ENCODE results near the gene IQCE.

The IQCE gene

DNA sequence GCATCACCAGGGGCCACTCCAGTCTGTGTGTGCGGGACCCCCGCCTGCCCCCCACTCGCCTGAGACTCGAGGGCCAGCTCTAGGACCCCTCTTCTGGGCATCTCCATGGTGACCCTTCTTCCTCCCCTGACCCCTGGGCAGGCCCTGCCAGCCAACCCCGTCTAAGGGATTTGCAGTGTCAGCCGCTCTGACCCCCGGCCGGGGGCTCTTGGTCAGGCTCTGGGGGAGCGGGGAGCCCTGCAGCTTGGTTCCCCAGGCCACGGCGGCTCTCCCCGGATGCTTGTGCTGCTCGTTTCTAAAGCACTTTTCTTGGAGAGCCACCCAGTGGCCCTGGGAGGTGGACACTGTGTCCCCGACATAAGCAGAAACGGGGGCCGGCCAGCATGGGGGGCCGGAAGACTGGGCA is 78.3 kb downstream of the IQCE start:
- TF ChIP-seq PPARA (CRISPR knock-in tag; IDR thresholded peaks at IDR 0.05; ENCODE audit: borderline replicate concordance): no peak
- TF ChIP-seq OSR1 (CRISPR knock-in tag; IDR thresholded peaks at IDR 0.05): no peak
- TF ChIP-seq, protein P1, sequence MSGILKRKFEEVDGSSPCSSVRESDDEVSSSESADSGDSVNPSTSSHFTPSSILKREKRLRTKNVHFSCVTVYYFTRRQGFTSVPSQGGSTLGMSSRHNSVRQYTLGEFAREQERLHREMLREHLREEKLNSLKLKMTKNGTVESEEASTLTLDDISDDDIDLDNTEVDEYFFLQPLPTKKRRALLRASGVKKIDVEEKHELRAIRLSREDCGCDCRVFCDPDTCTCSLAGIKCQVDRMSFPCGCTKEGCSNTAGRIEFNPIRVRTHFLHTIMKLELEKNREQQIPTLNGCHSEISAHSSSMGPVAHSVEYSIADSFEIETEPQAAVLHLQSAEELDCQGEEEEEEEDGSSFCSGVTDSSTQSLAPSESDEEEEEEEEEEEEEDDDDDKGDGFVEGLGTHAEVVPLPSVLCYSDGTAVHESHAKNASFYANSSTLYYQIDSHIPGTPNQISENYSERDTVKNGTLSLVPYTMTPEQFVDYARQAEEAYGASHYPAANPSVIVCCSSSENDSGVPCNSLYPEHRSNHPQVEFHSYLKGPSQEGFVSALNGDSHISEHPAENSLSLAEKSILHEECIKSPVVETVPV (CRISPR knock-in tag; IDR thresholded peaks at IDR 0.05): no peak
- TF ChIP-seq GLIS3 (CRISPR knock-in tag; IDR thresholded peaks at IDR 0.05): no peak
- no peak for TF ChIP-seq BACH2 (CRISPR knock-in tag; IDR thresholded peaks at IDR 0.05; ENCODE audit: borderline replicate concordance)
- no peak for TF ChIP-seq ZNF565 (CRISPR knock-in tag; conservative IDR thresholded peaks at IDR 0.05; ENCODE audit: low read depth)
- no peak for TF ChIP-seq TSHZ2 (CRISPR knock-in tag; IDR thresholded peaks at IDR 0.05)
- no peak for TF ChIP-seq ESRRG (CRISPR knock-in tag; IDR thresholded peaks at IDR 0.05)
- TF ChIP-seq, protein P2, sequence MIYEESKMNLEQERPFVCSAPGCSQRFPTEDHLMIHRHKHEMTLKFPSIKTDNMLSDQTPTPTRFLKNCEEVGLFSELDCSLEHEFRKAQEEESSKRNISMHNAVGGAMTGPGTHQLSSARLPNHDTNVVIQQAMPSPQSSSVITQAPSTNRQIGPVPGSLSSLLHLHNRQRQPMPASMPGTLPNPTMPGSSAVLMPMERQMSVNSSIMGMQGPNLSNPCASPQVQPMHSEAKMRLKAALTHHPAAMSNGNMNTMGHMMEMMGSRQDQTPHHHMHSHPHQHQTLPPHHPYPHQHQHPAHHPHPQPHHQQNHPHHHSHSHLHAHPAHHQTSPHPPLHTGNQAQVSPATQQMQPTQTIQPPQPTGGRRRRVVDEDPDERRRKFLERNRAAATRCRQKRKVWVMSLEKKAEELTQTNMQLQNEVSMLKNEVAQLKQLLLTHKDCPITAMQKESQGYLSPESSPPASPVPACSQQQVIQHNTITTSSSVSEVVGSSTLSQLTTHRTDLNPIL (CRISPR knock-in tag; IDR thresholded peaks at IDR 0.05; ENCODE audit: low read depth): no peak
- TF ChIP-seq, protein P3, sequence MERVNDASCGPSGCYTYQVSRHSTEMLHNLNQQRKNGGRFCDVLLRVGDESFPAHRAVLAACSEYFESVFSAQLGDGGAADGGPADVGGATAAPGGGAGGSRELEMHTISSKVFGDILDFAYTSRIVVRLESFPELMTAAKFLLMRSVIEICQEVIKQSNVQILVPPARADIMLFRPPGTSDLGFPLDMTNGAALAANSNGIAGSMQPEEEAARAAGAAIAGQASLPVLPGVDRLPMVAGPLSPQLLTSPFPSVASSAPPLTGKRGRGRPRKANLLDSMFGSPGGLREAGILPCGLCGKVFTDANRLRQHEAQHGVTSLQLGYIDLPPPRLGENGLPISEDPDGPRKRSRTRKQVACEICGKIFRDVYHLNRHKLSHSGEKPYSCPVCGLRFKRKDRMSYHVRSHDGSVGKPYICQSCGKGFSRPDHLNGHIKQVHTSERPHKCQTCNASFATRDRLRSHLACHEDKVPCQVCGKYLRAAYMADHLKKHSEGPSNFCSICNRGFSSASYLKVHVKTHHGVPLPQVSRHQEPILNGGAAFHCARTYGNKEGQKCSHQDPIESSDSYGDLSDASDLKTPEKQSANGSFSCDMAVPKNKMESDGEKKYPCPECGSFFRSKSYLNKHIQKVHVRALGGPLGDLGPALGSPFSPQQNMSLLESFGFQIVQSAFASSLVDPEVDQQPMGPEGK (CRISPR knock-in tag; IDR thresholded peaks at IDR 0.05; ENCODE audit: borderline replicate concordance): no peak
- no peak for TF ChIP-seq ZFP3 (CRISPR knock-in tag; IDR thresholded peaks at IDR 0.05)
- TF ChIP-seq ZC3H10 (CRISPR knock-in tag; IDR thresholded peaks at IDR 0.05): no peak
- TF ChIP-seq ZFP30 (CRISPR knock-in tag; IDR thresholded peaks at IDR 0.05): no peak
- TF ChIP-seq, protein P4, sequence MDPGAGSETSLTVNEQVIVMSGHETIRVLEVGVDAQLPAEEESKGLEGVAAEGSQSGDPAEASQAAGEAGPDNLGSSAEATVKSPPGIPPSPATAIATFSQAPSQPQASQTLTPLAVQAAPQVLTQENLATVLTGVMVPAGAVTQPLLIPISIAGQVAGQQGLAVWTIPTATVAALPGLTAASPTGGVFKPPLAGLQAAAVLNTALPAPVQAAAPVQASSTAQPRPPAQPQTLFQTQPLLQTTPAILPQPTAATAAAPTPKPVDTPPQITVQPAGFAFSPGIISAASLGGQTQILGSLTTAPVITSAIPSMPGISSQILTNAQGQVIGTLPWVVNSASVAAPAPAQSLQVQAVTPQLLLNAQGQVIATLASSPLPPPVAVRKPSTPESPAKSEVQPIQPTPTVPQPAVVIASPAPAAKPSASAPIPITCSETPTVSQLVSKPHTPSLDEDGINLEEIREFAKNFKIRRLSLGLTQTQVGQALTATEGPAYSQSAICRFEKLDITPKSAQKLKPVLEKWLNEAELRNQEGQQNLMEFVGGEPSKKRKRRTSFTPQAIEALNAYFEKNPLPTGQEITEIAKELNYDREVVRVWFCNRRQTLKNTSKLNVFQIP (CRISPR knock-in tag; IDR thresholded peaks at IDR 0.05; ENCODE audit: borderline replicate concordance, low read depth): no peak
- TF ChIP-seq ZNF70 (CRISPR knock-in tag; IDR thresholded peaks at IDR 0.05): no peak
- ATAC-seq: no peak

DNA sequence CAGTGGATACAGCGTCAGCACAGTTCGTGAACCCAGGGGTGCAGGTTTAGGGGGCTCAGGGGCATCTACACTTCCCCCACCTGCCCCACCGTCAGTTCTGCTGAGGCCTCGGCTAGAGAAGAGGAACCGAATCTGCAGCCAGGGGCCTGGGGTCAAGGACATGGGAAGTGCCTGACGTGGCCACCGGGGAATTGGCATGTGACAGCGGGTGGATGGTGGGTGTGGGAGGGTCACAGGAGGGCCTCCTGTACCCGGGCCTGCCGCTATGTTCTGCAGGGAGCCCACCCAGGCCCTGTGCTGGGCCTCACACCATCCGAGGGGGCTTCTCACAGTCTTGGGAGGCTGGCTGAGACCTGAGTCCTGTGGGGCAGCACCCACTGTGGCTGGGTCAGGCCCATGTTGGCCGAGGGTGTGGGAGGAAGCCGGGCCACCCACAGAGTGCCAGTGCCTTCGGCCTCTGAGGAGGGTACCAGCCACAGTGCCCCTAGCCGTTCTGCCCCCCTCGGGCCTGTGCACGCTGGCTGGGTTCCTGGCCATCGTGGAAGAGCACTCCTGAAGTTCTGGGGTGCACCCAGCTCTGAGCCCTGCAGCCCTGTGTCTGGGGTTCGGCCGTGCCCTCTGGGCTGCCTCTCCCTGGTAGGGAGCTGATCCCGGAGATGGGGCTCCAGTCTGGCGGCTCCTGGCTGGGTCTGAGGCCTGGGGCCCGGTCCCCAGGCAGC is 78.9 kb downstream of the IQCE start:
- no peak for TF ChIP-seq ISL1 (CRISPR knock-in tag; IDR thresholded peaks at IDR 0.05)
- TF ChIP-seq, protein P2 (CRISPR knock-in tag; IDR thresholded peaks at IDR 0.05; ENCODE audit: low read depth): no peak
- no peak for TF ChIP-seq SNAI2 (CRISPR knock-in tag; IDR thresholded peaks at IDR 0.05)
- no peak for TF ChIP-seq TOX (CRISPR knock-in tag; IDR thresholded peaks at IDR 0.05; ENCODE audit: borderline replicate concordance)
- TF ChIP-seq ZFP3 (CRISPR knock-in tag; IDR thresholded peaks at IDR 0.05): no peak
- TF ChIP-seq, protein P1 (CRISPR knock-in tag; IDR thresholded peaks at IDR 0.05): no peak
- peak; percentile 1 for ATAC-seq
